Epithelial cell of proximal tubule (primary cell): ENCODE measurements around the gene FARSB. TPM values are rescaled to one million over a fixed set of nuclear protein-coding genes. Genes with fewer than 3 reads are reported as not detected.

ENCODE experiments used
- DNase-seq: peaks from one replicate; pipeline ENCODE4 v3.0.0-alpha.2; 2011; ENCODE audit warnings: low read depth
- H3K4me3 ChIP-seq: 2 replicates; pipeline ENCODE4 v1.5.1; 2011; ENCODE audit warnings: low read depth, mild to moderate bottlenecking, low read length
- CTCF ChIP-seq: conservative IDR thresholded peaks from 2 replicates; pipeline ENCODE4 v1.5.1; 2012; ENCODE audit warnings: low read depth, mild to moderate bottlenecking, low read length
- total RNA-seq: library from RNA; depleted of rRNA; stranded (reverse); fragments of >200 nt; gene quantifications from 2 replicates; pipeline ENCODE4 v1.2.3, GENCODE V29; 2015

The FARSB gene
- total RNA-seq, 1 donor from 2014 or later: 18.3 TPM

DNA sequence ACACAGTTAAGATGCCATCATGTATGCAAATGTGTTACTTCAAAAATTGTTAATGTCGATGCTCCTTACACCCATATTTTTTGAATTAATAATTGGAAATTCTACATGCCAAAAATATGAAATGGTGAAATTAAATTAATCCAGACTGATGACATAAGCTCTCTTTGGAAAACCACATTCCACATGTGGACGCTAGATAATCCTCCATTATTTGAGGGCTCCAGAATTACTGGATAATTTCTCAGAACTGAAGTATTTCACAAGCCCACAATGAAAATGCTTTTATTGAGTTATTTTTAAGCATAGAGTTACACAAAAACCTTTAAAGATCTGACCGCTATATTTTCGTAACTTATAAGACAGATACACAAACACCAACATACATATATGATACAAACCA lies 47.8 kb downstream of the FARSB start:
- H3K4me3 ChIP-seq: no peak overlapping the region
- DNase-seq: no peak
- no peak for TF ChIP-seq CTCF

- DNase-seq: no peak
- H3K4me3 ChIP-seq: no peak overlapping the region
- TF ChIP-seq CTCF: no peak
Measured at GRCh38 chr2:222606306-222606705, 49.6 kb downstream of the FARSB start.

DNA sequence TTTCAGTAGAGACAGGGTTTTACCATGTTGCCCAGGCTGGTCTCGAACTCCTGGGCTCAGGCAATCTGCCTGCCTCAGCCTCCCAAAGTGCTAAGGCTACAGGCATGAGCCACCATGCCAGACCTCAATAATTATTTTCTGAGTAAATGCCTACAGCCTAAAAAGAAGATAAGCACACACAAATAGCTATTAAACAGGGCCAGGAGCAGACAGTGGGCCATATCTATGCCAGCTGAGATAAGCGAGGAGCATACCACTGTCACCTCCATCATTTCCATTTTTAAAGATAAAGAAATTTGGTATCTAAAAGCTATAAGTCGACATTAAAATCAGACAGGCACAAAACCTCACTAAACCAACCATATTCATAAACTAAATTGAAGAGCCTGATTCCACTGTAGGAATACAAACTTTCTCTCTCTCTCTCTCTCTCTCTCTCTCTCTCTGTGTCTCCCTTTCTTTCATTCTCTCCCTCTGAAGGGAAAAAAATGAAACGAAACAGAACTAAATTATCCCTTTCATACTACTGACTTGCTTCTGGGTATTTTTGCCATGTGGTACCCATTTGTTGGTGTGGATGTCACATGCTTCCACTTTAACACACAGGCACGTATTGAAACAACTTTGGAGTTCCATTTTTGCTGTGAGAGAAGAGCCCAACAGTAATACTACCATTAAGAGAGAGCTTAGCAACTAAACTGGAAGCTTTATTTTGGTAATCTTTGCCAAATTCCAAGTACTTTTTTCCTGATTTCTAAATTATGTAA lies 51.0 kb downstream of the FARSB start:
- no peak for TF ChIP-seq CTCF
- H3K4me3 ChIP-seq: no peak overlapping the region
- no peak for DNase-seq

GRCh38 chr2:222603501-222603900 lies 52.4 kb downstream of the FARSB start:
- no peak for TF ChIP-seq CTCF
- DNase-seq: no peak
- no peak overlapping the region for H3K4me3 ChIP-seq

DNA sequence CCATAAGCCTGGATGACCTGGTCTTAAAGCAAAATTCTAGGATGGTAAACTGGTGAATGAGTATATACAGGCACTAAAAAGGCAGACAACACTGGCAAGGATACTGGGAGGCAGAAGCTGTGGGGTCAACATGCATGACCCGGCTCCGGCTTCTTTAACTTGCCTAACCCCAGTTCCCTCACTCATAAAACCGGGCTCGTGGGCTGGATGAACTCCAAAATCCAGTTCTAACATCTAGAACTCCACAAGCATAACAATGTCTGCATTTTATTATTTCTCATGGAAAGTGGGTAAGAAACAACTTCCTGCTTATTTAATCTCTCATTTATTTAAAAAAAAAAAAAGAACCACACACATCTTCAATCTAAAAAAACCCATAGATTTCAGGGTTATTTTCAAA lies 57.3 kb downstream of the FARSB start:
- DNase-seq: no peak
- H3K4me3 ChIP-seq: no peak overlapping the region
- TF ChIP-seq CTCF: no peak

- H3K4me3 ChIP-seq: no peak overlapping the region
- no peak for DNase-seq
- no peak for TF ChIP-seq CTCF
Measured at GRCh38 chr2:222595581-222595980, 60.3 kb downstream of the FARSB start.

GRCh38 chr2:222594679-222595078 lies 61.2 kb downstream of the FARSB start:
- DNase-seq: peak; percentile 44

More at GRCh38 chr2:222594679-222595078, 61.2 kb downstream of the FARSB start:
- no peak overlapping the region for H3K4me3 ChIP-seq
- no peak for TF ChIP-seq CTCF
